Activated T-cell treated with anti-CD3 and anti-CD28 coated beads, Interleukin-2, amount 50 U/mL, for 1 hour (primary cell): ENCODE measurements around the gene CT45A3.
"Not testable (repeated sequence)": the region's sequence is repeated elsewhere in the genome, so short reads cannot be mapped to it uniquely, and the experiment has no call there.

ENCODE experiments used
- DNase-seq: peaks from one replicate; pipeline ENCODE4 v3.0.0-alpha.2; 2020

The CT45A3 gene

GRCh38 chrX:135768091-135768490 lies at the start of gene CT45A3:
TSS of gene CT45A3 (minus strand) at chrX:135768191. CDS start at chrX:135764444, 3,747 bp downstream.
- not testable (repeated sequence) for DNase-seq

- DNase-seq: not testable (repeated sequence)
Observed at GRCh38 chrX:135802687-135803086, 34.7 kb upstream of the CT45A3 start, which contains the start of gene CT45A6. TSS of gene CT45A6 (minus strand) at chrX:135802787. CDS start at chrX:135798993, 3,794 bp downstream.

GRCh38 chrX:135785403-135785802 lies 17.4 kb upstream of the CT45A3 start, which contains the start of gene CT45A5:
TSS of gene CT45A5 (minus strand) at chrX:135785503. CDS start at chrX:135781729, 3,774 bp downstream.
- not testable (repeated sequence) for DNase-seq

GRCh38 chrX:135744739-135745138 lies 23.3 kb downstream of the CT45A3 start:
- not testable (repeated sequence) for DNase-seq

GRCh38 chrX:135741192-135741715 lies 26.7 kb downstream of the CT45A3 start:
- no peak for DNase-seq

GRCh38 chrX:135740681-135741149 lies 27.3 kb downstream of the CT45A3 start:
- peak; percentile 38 for DNase-seq

- no peak for DNase-seq
Observed at GRCh38 chrX:135737366-135738071, 30.5 kb downstream of the CT45A3 start.

GRCh38 chrX:135734666-135735065 lies 33.3 kb downstream of the CT45A3 start:
- not testable (repeated sequence) for DNase-seq

- DNase-seq: no peak
Observed at GRCh38 chrX:135713795-135714194, 54.2 kb downstream of the CT45A3 start.

- not testable (repeated sequence) for DNase-seq
Observed at GRCh38 chrX:135713183-135713689, 54.8 kb downstream of the CT45A3 start, which contains the start of gene CT45A1. TSS of gene CT45A1 (plus strand) at chrX:135713639. CDS start at chrX:135718941, 5,302 bp downstream.
